Measurements from ENCODE around the gene AQP1.
A peak's percentile ranks its signal among the peaks of the same experiment; 100 is the strongest.

Gene AQP1

GRCh38 chr7:30938435-30939316 is 27.0 kb downstream of the AQP1 start:
- Histone ChIP-seq H3K27me3 (no peaks in the 10 kb centered on the region), H4K20me1 (no peaks in the 10 kb centered on the region), H3K27ac (no peak overlapping the region), H3K4me3 (no peak overlapping the region; the same call in 1 of the 2 replicates), H3K4me2 (peak overlapping the region; percentile 63), H3K9ac (no peak overlapping the region), H3K4me1 (peaks cover 14% of the 10 kb centered on the region), H3K36me3 (no peaks in the 10 kb centered on the region), H3K9me3 (no peaks in the 10 kb centered on the region)
- no peak for TF ChIP-seq Cebpa-rat (IDR thresholded peaks at IDR 0.05)

- Histone ChIP-seq H3K9me3 (peaks cover 9% of the 10 kb centered on the region; the same call in 1 of the 2 replicates), H3K27me3 (no peaks in the 10 kb centered on the region), H3K9ac (no peak overlapping the region), H3K4me2 (no peak overlapping the region), H3K4me1 (peaks cover 7% of the 10 kb centered on the region), H4K20me1 (no peaks in the 10 kb centered on the region), H3K36me3 (no peaks in the 10 kb centered on the region), H3K27ac (no peak overlapping the region), H3K4me3 (no peak overlapping the region)
- TF ChIP-seq Cebpa-rat (IDR thresholded peaks at IDR 0.05), result no peak
Observed at GRCh38 chr7:30941582-30942323, 30.1 kb downstream of the AQP1 start.

- TF ChIP-seq Cebpa-rat (IDR thresholded peaks at IDR 0.05), result no peak
- no peaks in the 10 kb centered on the region for H4K20me1 ChIP-seq
- no peak overlapping the region for H3K4me2 ChIP-seq
- no peak overlapping the region for H3K4me3 ChIP-seq
- no peak overlapping the region for H3K9ac ChIP-seq
- no peaks in the 10 kb centered on the region for H3K27me3 ChIP-seq
- H3K27ac ChIP-seq, result no peak overlapping the region
- no peaks in the 10 kb centered on the region for H3K36me3 ChIP-seq
- H3K9me3 ChIP-seq, result peaks cover 14% of the 10 kb centered on the region
- H3K4me1 ChIP-seq, result no peaks in the 10 kb centered on the region
Observed at GRCh38 chr7:30950197-30950596, 38.5 kb downstream of the AQP1 start.

GRCh38 chr7:30954914-30955313 is 43.3 kb downstream of the AQP1 start:
- Histone ChIP-seq H3K9me3 (peaks cover 8% of the 10 kb centered on the region; the same call in 1 of the 2 replicates), H3K4me3 (no peak overlapping the region), H3K4me2 (no peak overlapping the region), H3K9ac (no peak overlapping the region), H3K36me3 (no peaks in the 10 kb centered on the region), H3K4me1 (no peaks in the 10 kb centered on the region), H3K27me3 (no peaks in the 10 kb centered on the region), H4K20me1 (no peaks in the 10 kb centered on the region), H3K27ac (no peak overlapping the region)
- TF ChIP-seq Cebpa-rat (IDR thresholded peaks at IDR 0.05), result no peak

- no peaks in the 10 kb centered on the region for H3K27me3 ChIP-seq
- no peak overlapping the region for H3K4me3 ChIP-seq
- no peaks in the 10 kb centered on the region for H3K36me3 ChIP-seq
- H3K4me1 ChIP-seq, result no peaks in the 10 kb centered on the region
- no peak overlapping the region for H3K4me2 ChIP-seq
- H3K9me3 ChIP-seq, result peaks cover 6% of the 10 kb centered on the region; the same call in 1 of the 2 replicates
- H3K27ac ChIP-seq, result no peak overlapping the region
- no peaks in the 10 kb centered on the region for H4K20me1 ChIP-seq
- no peak for TF ChIP-seq Cebpa-rat (IDR thresholded peaks at IDR 0.05)
- no peak overlapping the region for H3K9ac ChIP-seq
Observed at GRCh38 chr7:30956704-30957103, 45.1 kb downstream of the AQP1 start.

- no peaks in the 10 kb centered on the region for H4K20me1 ChIP-seq
- no peaks in the 10 kb centered on the region for H3K27me3 ChIP-seq
- H3K4me3 ChIP-seq, result no peak within 1 kb of the TSS
- H3K9me3 ChIP-seq, result no peaks in the 10 kb centered on the region
- H3K27ac ChIP-seq, result no peak within 1 kb of the TSS
- H3K4me2 ChIP-seq, result no peak within 1 kb of the TSS; the same call in 1 of the 2 replicates
- no peak for TF ChIP-seq Cebpa-rat (IDR thresholded peaks at IDR 0.05)
- peaks cover 19% of the 10 kb centered on the region for H3K4me1 ChIP-seq
- H3K36me3 ChIP-seq, result no peaks in the 10 kb centered on the region
- no peak within 1 kb of the TSS for H3K9ac ChIP-seq
Observed at GRCh38 chr7:30963842-30964241, 52.2 kb downstream of the AQP1 start, which contains the start of gene GHRHR. TSS of gene GHRHR (plus strand) at chr7:30963953. CDS start at chr7:30964069, 116 bp downstream.

GRCh38 chr7:30965372-30965771 is 53.7 kb downstream of the AQP1 start:
- Histone ChIP-seq H3K36me3 (no peaks in the 10 kb centered on the region), H3K4me3 (no peak overlapping the region), H3K27me3 (no peaks in the 10 kb centered on the region), H4K20me1 (no peaks in the 10 kb centered on the region), H3K4me2 (no peak overlapping the region), H3K4me1 (peaks cover 34% of the 10 kb centered on the region), H3K9me3 (no peaks in the 10 kb centered on the region), H3K9ac (no peak overlapping the region), H3K27ac (no peak overlapping the region)
- no peak for TF ChIP-seq Cebpa-rat (IDR thresholded peaks at IDR 0.05)

- Histone ChIP-seq H3K4me2 (no peak overlapping the region), H3K27ac (no peak overlapping the region), H3K4me3 (no peak overlapping the region), H3K36me3 (no peaks in the 10 kb centered on the region), H4K20me1 (no peaks in the 10 kb centered on the region), H3K4me1 (peaks cover 39% of the 10 kb centered on the region), H3K9ac (no peak overlapping the region), H3K9me3 (no peaks in the 10 kb centered on the region), H3K27me3 (no peaks in the 10 kb centered on the region)
- no peak for TF ChIP-seq Cebpa-rat (IDR thresholded peaks at IDR 0.05)
Observed at GRCh38 chr7:30965883-30966282, 54.2 kb downstream of the AQP1 start.

- peak overlapping the region; percentile 44 for H3K4me2 ChIP-seq
- no peak overlapping the region for H3K27ac ChIP-seq
- TF ChIP-seq Cebpa-rat (IDR thresholded peaks at IDR 0.05), result no peak
- no peaks in the 10 kb centered on the region for H3K9me3 ChIP-seq
- no peak overlapping the region for H3K4me3 ChIP-seq
- no peaks in the 10 kb centered on the region for H3K36me3 ChIP-seq
- no peak overlapping the region for H3K9ac ChIP-seq
- H3K4me1 ChIP-seq, result peaks cover 54% of the 10 kb centered on the region
- no peaks in the 10 kb centered on the region for H3K27me3 ChIP-seq
- no peaks in the 10 kb centered on the region for H4K20me1 ChIP-seq
Observed at GRCh38 chr7:30968294-30968693, 56.6 kb downstream of the AQP1 start.
